NOMO-1 treated with dmso at 0.1 percent for 144 hours (cell line): ENCODE data around the gene BAX.
"Not testable (repeated sequence)": the region's sequence is repeated elsewhere in the genome, so short reads cannot be mapped to it uniquely, and the experiment has no call there.

Source experiments
- DNase-seq: peaks from one replicate; lab custom pipeline; 2025; ENCODE audit not compliant: unreplicated experiment; lab: John Stamatoyannopoulos, UW

The BAX gene

DNA sequence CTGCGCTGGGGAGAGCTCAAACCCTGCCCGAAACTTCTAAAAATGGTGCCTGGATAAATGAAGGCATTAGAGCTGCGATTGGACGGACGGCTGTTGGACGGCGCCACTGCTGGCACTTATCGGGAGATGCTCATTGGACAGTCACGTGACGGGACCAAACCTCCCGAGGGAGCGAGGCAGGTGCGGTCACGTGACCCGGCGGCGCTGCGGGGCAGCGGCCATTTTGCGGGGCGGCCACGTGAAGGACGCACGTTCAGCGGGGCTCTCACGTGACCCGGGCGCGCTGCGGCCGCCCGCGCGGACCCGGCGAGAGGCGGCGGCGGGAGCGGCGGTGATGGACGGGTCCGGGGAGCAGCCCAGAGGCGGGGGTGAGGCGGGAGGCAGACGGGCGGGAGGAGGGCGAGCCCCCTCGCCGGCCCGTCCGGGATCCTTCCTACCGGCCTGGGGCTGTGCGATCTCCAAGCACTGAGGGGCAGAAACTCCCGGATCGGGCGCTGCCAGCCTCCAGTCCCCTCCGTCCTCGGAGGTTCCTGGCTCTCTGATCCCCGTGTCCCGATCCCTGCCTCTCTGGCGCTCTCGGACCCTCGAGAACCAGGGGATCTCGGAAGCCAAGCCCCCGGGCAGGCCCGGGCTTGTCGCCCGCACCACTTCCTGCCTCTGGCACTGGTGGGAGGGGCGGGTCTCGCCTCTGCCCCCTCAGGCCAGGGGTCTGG lies at the start of gene BAX:
BAX (plus strand) TSS at position 281 of the 713 bp plus-strand sequence; CDS start at position 335, 54 bp downstream.
- peak; percentile 91 for DNase-seq

DNA sequence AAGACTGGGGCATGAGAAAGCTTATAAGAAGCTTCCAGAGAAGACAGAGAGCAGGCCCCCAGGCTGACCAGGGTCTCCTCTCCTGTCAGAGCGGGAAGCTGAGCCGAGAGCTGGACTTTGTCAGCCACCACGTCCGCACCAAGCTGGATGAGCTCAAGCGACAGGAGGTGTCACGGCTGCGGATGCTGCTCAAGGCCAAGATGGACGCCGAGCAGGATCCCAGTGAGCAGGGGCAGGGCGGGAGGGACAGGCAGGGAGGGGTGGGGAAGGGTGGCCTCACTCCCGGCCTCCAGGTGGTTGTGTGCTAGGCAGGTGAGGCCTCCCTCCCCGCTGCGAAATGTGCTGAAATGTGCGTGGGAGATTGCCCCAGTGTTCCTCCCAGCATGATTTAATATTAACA lies 49.0 kb upstream of the BAX start:
- DNase-seq: no peak

DNA sequence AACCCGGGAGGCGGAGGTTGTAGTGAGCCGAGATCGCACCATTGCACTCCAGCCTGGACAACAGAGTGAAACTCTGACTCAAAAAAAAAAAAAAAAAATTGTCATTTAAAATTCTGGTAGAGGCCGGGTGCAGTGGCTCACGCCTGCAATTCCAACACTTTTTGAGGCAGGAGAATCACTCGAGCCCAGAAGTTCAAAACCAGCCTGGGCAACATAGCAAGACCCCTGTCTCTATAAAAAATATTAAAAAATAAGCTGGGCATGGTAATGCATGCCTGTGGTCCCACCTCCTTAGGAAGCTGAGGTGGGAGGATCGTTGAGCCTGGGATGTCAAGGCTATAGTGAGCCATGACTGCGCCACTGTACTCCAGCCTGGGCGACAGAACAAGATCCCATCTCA lies 48.4 kb upstream of the BAX start:
- DNase-seq: no peak

DNA sequence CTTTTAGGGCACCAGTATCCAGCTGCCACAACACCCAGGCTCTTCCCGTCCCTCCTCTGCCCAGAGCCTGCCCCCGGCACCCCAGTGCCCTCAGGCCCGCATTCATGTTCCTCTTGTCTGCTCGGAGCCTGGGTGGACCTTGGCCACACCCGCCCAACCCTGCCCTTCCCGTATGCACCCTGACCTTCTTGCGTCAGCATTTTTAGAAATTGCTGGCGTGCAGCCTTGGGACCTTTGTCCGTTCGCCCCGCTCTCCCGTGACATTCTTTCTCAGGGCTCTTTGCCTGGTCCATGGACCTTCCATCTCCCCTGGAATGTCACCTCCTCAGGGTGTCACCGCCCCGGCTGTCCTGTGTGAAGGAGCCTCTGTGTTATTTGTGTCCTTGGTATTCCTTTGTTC lies 47.0 kb upstream of the BAX start:
- no peak for DNase-seq

DNA sequence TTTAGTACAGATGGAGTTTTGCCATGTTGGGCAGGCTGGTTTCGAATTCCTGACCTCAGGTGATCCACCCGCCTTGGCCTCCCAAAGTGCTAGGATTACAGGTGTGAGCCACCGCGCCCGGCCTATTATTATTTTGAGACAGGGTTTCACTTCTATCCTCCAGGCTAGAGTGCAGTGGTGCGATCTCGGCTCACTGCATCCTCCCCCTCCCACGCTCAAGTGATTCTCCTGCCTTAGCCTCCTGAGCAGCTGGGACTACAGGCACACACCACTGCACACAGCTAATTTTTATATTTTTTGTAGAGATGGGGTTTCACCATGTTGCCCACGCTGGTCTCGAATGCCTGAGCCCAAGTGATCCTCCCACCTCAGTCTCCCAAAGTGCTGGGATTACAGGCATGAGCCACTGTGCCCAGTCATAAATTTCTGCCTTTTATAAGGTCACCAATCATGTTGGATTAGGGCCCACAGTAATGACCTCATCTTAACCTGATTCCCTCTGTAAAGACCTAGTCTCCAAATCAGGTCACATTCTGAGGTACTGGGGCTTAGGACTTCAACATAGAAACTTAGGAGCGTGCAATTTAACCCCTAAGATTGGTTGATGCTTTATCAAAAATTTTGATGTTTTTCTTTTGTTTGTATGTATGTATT lies 45.1 kb upstream of the BAX start:
- not testable (repeated sequence) for DNase-seq

DNA sequence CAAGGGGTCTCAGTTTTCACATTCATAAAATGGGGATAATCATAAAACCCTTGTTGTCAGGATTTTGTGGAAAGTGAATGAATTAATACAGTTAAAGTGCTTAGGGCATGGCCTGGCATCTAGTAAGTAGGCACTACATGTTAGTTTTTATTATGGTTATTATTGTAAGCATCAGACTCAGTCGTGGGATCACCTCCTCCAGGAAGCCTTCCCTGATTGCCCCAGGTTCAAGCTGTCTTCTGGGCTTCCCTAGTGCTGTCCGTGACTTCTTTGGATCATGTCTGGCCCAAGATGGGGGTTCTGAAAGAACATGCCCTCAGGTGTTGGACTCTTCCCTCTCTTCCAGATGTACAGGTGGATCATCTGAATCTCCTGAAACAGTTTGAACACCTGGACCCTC lies 43.9 kb upstream of the BAX start:
- no peak for DNase-seq

DNA sequence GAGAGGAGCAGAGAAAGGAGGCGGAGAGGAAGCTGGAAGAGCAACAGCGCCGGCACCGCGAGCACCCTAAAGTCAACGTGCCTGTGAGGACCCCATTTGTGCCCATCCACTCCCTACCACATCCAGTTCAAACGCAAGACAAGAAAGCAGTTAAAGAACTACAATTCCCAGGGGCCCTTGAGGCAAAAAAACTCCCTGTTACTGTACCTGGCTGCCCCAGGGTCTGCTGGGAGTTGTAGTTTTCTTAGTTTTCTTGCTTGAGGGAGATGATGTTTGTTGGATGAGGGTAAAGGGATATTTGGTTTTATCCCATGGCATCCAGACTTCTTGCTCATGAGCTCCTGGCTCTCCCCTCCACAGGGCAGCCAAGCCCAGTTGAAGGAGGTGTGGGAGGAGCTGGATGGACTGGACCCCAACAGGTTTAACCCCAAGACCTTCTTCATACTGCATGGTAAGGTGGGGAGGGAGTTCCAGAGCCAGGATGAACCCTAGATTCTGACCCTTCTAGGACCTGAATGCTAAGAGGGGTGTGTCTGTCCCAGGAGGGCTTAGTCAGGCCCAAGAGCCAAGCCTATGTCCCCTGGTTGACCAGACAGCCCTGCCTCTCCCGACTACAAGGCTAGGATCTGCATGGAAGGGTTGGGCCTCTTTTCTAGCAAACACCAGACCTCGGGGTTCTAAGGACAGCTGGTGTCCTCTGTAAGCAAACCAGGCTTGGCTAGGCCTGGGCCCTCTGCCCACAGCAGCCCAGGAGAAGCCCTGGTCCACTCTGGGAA lies 41.4 kb upstream of the BAX start:
- DNase-seq: no peak

DNA sequence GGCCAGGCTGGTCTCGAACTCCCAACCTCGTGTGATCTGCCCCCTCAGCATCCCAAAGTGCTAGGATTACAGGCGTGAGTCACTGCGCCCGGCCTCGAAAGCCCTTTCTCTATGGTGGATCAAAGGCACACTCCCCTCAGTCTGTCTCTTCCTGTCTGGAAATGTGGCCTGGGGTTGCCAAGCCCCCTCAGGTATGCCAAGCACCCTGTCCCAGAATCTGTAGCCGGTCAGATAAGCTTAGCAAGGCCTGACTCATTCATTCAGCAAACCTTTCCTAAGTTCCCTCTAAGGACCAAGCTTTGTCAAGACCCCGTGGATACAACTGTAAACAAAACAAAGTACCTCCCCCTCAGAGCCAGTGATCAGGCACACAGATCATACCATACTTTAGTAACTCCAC lies 40.5 kb upstream of the BAX start:
- no peak for DNase-seq

DNA sequence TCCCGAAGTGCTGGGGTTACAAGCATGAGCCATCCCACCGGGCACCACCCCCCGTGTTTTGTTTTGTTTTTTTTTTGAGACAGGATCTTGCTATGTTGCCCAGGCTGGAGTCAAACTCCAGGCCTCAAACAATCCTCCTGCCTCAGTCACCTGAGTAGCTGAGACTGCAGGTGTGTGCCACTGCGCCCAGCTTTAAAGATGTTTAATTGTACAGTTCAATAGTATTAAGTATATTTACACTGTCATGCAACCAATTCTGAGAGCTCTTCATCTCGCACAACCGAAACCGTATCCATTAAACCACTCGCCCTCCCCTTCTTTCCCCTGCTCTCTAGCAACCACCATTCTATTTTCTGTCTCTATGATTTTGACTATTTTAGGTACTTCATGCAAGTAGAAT lies 38.9 kb upstream of the BAX start:
- DNase-seq: no peak

DNA sequence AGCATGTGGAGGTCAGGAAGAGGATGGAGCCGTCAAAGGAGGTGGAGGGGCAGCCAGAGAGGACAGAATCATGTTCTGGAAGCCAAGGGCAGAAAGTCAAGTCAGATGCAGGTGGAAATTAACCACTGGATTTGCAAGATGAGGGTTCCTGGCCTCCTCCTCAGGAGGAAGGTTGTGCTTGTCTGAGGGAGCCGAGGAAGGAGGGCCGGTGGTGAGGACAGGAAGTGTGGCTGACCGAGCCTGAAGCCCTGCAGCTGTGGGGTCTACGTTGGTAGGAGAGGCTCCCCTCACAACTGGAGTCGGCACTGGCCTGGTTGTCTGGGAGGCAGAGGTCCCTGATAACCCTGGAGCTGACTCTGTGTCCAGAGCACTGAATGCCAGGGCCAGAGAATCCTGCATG lies 36.6 kb upstream of the BAX start:
- DNase-seq: no peak

DNA sequence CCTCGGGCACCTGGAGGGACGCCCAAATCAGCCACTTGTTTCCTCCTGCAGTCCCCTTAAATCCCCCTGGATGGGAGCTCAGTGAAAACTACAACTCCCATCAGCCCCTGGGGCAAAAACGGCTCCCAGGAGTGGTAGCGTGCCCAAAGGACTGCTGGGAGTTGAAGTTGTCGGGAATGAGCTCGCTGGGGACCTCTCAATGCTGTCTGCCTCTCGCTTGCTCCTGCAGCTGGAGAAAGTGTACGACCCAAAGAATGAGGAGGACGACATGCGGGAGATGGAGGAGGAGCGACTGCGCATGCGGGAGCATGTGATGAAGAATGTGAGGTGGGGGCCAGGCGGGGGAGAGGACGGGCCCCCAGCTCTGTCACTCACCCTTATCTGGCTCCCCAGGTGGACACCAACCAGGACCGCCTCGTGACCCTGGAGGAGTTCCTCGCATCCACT lies 35.9 kb upstream of the BAX start:
- no peak for DNase-seq

DNA sequence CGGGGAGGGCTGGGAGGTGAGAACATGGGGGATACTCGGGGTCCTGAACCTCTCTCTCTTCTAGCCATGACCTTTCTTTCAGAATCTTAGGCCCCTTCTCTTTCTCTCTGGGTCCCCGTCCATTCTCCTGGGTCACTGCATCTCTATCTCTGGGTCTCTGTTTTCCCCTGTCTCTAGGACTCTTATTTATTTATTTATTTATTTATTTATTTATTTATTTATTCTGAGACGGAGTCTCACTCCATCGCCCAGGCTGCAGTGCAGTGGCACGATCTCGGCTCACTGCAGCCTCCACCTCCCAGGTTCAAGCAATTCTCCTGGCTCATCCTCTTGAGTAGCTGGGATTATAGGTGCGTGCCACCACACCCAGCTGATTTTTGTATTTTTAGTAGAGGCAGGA lies 35.4 kb upstream of the BAX start:
- DNase-seq: not testable (repeated sequence)

DNA sequence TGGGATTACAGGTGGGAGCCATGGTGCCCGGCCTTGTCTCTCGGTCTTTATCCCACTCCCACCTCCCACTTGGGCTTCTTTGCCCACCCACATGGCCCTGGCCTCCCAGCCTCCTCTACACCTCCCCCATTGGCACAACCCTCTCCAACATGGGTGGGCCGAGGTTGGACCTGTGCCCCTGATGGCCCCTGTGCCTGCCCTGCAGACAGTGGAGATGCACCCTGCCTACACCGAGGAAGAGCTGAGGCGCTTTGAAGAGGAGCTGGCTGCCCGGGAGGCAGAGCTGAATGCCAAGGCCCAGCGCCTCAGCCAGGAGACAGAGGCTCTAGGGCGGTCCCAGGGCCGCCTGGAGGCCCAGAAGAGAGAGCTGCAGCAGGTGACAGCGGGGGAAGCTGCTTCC lies 33.7 kb upstream of the BAX start:
- DNase-seq: no peak

DNA sequence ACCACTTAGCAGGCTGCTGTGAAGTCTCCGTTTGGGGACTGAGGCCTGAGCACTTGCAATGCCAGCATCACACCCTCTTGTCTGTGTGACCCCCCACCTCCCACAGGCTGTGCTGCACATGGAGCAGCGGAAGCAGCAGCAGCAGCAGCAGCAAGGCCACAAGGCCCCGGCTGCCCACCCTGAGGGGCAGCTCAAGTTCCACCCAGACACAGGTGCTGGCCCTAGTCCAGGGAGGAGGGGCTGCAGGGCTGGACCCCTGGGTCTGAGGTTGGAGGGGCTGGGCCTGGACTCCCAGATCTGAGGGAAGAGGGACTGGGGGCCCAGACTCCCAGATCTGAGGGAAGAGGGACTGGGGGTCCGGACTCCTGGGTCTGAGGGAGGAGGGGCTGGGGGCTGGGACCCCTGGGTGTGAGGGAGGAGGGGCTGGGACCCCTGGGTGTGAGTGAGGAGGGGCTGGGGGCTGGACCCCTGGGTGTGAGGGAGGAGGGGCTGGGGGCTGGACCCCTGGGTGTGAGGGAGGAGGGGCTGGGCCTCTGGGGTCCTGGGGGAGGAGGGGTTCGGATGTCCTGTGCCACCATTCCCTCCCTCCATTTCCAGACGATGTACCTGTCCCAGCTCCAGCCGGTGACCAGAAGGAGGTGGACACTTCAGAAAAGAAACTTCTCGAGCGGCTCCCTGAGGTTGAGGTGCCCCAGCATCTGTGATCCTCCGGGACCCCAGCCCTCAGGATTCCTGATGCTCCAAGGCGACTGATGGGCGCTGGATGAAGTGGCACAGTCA lies 32.8 kb upstream of the BAX start:
- DNase-seq: no peak

DNA sequence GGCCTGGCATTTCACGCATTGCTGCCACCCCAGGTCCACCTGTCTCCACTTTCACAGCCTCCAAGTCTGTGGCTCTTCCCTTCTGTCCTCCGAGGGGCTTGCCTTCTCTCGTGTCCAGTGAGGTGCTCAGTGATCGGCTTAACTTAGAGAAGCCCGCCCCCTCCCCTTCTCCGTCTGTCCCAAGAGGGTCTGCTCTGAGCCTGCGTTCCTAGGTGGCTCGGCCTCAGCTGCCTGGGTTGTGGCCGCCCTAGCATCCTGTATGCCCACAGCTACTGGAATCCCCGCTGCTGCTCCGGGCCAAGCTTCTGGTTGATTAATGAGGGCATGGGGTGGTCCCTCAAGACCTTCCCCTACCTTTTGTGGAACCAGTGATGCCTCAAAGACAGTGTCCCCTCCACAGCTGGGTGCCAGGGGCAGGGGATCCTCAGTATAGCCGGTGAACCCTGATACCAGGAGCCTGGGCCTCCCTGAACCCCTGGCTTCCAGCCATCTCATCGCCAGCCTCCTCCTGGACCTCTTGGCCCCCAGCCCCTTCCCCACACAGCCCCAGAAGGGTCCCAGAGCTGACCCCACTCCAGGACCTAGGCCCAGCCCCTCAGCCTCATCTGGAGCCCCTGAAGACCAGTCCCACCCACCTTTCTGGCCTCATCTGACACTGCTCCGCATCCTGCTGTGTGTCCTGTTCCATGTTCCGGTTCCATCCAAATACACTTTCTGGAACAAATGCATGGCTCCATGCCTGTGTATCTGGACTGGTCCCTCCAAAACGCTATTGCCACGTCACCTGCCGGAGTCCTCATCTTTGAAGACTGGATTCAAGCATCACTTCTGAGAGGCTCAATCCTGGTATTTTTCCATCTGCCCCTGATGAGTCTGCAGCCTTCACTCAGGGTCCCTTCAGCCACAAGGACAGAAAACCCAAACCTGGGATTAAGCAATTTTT lies 31.9 kb upstream of the BAX start:
- DNase-seq: no peak

DNA sequence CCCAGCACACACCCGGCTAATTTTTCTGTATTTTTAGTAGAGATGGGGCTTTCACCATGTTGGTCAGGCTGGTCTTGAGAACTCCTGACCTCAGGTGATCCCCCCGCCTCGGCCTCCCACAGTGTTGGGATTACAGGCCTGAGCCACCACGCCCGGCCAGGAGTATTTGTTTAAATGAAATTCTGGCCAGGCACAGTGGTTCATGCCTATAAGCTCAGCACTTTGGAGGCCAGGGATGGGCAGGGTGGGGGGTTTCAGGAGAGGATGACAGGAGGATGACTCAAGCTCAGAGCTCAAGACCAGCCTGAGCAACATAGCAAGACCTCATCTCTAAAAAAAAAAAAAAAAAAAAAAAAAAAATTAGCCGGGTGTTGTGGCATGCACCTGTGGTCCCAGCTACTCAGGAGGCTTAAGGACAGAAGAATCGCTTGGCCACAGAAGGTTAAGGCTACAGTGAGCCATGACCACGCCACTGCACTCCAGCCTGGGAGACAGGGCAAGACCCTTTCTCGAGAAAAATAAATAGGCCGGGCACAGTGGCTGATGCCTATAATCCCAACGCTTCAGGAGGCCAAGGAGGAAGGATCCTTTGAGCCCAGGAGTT lies 29.3 kb upstream of the BAX start:
- no peak for DNase-seq

DNA sequence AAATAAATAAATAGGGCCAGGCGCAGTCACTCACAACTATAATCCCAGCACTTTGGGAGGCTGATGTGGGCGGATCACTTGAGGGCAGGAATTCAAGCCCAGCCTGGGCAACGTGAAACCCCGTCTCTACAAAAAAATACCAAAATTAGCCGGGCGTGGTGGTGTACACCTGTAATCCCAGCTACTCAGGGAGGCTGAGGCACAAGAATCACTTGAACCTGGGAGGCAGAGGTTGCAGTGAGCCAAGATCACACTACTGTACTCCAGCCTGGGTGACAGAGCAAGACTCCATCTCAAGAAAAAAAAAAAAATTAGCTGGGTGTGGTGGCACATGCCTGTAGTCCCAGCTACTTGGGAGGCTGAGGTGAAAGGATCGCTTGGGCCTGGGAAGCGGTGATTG lies 28.8 kb upstream of the BAX start:
- not testable (repeated sequence) for DNase-seq

DNA sequence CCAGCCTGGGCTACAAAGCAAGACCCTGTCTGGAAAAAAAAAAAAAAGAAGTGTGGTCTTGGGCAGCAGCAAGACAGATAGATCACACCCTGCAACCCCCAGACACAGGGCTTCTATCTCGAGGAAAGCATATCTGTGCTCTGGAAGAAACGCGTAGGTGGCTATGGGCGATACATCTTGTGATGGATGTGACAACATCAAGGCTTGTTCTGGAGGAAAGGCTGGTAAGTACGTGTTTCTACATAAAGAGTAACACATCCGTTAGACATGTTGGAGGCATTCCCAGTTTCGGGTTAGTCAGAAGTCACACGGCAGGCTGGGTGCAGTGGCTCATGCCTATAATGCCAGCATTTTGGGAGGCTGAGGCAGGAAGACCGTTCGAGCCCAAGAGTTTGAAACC lies 27.8 kb upstream of the BAX start:
- no peak for DNase-seq

DNA sequence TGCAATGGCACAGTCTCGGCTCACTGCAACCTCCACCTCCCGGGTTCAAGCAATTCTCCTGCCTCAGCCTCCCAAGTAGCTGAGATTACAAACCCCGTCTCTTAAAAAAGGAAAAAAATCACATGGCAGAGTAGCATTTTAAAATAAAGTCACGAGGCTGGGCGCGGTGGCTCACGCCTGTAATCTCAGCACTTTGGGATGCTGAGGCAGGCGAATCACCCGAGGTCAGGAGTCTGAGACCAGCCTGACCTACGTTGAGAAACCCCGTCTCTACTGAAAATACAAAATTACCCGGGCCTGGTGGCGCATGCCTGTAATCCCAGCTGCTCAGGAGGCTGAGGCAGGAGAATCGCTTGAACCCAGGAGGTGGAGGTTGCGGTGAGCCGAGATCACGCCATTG lies 27.0 kb upstream of the BAX start:
- not testable (repeated sequence) for DNase-seq
